GM12878 (cell line): Measurements from ENCODE around the gene PLXNB3.

Experiments used
- RBBP5 ChIP-seq: fragments of 200-600 bp; sonication (generic); conservative IDR thresholded peaks from 2 replicates; pipeline ENCODE4 v1.6.1; 2016
- TAF1 ChIP-seq: IDR thresholded peaks from 2 replicates; pipeline ENCODE4 v1.6.1; 2011; ENCODE audit warnings: mild to moderate bottlenecking, low read depth, low read length, borderline replicate concordance
- TF ChIP-seq, protein P1 (sequence below): fragments of 450-650 bp; IDR thresholded peaks from 2 replicates; pipeline ENCODE4 v1.6.1; 2017; ENCODE audit warnings: mild to moderate bottlenecking

DNA sequence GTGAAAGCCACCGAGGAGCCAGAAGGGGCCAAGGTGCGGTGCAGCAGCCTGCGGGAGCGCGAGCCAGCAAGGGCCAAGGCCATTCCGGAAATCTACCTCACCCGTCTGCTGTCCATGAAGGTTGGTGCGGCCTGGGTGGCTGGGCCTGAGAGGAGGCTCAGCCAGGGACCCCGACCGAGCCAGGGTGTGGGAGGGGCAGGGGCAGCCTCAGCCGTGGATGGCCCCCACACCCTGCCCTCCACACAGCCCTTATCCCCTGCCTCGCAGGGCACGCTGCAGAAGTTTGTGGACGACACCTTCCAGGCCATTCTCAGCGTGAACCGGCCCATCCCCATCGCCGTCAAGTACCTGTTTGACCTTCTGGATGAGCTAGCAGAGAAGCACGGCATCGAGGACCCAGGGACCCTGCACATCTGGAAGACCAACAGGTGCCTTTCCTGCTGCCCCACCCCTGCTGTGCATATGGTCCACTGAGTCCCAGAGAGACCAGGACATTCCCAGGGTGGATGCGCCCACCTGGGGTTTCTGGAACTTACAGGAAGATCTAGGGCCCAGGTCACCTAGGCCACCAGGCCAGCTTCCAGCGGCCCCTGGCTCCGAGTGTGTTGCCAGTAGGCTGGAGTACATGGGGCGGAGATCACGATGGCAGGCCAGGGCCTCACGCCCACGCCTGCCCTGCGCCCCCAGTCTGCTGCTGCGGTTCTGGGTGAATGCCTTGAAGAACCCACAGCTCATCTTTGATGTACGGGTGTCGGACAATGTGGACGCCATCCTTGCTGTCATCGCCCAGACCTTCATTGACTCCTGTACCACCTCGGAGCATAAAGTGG, 13.4 kb downstream of the PLXNB3 start:
- TF ChIP-seq RBBP5, result no peak
- no peak for TF ChIP-seq TAF1
- TF ChIP-seq, protein P1, sequence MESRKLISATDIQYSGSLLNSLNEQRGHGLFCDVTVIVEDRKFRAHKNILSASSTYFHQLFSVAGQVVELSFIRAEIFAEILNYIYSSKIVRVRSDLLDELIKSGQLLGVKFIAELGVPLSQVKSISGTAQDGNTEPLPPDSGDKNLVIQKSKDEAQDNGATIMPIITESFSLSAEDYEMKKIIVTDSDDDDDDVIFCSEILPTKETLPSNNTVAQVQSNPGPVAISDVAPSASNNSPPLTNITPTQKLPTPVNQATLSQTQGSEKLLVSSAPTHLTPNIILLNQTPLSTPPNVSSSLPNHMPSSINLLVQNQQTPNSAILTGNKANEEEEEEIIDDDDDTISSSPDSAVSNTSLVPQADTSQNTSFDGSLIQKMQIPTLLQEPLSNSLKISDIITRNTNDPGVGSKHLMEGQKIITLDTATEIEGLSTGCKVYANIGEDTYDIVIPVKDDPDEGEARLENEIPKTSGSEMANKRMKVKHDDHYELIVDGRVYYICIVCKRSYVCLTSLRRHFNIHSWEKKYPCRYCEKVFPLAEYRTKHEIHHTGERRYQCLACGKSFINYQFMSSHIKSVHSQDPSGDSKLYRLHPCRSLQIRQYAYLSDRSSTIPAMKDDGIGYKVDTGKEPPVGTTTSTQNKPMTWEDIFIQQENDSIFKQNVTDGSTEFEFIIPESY, result no peak
